Mesenteric fat pad (tissue), 1 donor: Measurements from ENCODE around the gene DNM3. TPM values are rescaled to one million over a fixed set of nuclear protein-coding genes. Genes with fewer than 3 reads are reported as not detected.
"Not testable (repeated sequence)": the region's sequence is repeated elsewhere in the genome, so short reads cannot be mapped to it uniquely, and the experiment has no call there.

Source experiments
- DNase-seq: peaks from one replicate; pipeline ENCODE4 v3.0.0-alpha.2; 2020; ENCODE audit warnings: low spot score
- long read RNA-seq: library from polyadenylated mRNA; unstranded; transcript quantifications from one replicate; pipeline ENCODE4 v2.0.0, GENCODE V29; 2020
- total RNA-seq: library from RNA; stranded (reverse); fragmentation: NEBNext Ultra II Directional; extraction: Animal tissue kit (Norgen Biotek cat#: 25700); gene quantifications from one replicate; pipeline ENCODE4 v1.2.1, GENCODE V29; 2021
- donor health status: DM: yes; HTN: yes; CAD: no.

The DNM3 gene
- 5.1 TPM for total RNA-seq
- long read RNA-seq, partial matches to known transcripts = 3 of 9 reads
- long read RNA-seq, other reads (novel, unspliced or antisense) = 6 of 9 reads

DNA sequence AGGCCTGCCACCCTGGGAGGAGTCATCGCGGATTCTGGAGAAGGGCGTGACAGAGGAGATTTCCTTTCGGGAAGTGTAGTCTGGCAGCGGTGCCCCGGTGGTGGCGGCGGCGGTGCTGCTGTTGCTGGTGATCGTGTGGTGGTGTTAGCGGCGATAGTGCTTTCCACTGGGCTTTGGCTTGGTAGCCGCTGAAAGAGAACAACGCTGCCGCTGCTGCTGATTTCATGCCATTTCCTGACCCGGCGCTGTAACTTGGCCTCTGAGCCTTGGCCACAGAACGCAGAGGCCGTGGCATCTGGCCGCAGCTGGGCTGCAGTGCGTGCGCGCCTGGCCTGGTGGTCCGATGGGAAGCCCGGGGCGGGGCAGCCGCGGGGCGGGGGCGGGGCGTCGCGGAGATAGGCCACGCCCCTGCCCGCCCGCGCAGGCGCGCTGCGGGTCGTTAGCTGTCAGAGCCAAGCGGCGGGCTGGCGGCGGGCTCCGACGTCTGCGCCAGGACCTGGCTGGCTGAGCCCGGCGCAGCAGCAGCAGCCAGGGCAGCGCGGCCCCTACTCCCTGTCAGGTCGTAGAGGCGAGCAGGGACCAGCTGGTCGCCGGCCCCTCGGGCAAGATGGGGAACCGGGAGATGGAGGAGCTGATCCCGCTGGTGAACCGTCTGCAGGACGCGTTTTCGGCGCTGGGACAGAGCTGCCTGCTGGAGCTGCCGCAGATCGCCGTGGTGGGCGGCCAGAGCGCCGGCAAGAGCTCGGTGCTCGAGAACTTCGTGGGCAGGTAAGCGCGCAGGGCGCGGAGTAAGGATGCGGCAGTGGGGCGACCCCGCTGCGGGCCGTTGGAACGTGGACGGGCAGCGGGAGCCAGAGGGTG, at the start of gene DNM3:
Gene DNM3 (plus strand): TSS at position 449 of the 861 bp plus-strand sequence. CDS start 159 bp downstream, at position 608.
- peak; percentile 94 for DNase-seq

DNA sequence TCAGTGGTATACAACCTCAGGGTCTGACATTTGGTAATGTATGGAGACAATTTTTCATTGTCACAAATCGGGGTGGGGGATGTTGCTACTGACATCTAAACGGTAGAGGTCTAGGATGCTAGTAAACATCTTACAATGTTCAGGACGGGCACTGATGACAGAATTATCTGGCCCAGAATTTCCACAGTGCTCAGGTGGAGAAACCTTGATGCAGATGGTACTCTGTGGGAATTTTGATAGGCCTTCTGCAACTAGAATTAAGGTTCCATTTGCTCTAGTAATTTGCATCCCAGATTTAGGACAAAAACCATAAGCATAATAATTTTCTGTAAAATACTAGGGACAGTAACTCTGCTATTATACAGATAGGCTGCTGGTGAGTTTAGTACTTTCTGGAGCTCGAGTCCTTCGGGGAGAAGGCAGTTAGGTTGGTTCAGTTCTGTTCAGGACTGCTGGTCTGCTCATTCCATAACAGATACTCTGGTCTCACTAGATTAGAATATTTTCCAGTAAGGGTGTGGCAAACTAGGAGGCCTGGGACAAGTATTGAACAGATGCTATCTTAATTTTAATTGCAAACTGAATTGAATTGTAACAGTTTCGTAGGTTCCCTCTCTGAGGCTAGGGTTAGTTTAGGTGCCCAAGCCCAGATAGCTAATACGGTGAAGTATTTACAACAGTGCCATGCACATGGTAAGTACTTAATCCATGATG, 48.5 kb upstream of the DNM3 start:
- DNase-seq = no peak

DNA sequence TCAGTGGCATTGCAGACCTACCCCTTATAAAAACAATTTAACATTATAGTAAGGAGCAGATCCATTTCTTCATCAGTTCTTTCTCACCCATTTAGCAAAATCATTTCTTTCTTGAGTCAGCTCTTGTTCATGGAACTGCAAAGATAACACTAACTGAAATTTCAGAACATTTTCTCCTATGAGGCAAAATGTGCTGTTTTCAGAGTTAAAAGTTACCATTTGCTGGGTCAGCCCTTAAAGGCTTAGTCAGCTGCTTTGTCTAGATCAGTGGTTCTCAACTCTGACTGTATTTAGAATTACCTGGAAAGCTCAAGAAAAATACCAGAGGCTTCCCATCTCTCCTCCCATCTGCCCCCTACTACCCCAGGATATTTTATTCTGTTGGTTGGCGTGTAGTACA, 47.7 kb upstream of the DNM3 start:
- no peak for DNase-seq

- DNase-seq = no peak
Measured at GRCh38 chr1:171794085-171794484, 47.2 kb upstream of the DNM3 start.

DNA sequence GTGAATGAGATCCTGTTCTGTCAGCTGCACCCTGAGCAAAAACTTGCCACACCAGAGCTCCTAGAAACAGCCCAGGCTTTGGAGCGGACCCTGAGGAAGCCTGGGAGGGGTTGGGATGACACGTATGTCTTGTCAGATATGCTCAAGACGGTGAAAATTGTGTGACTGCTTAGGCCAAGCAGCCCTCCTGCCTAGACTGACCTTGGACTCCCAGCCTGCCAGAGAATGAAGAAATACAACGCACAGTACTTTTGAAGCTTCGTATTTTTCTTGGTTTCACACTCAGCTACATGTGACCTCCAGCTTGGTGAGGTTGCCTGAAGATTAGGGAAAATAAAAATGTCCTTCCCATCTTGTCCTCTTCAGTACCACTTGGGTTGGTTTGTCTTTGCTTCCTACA, 44.7 kb upstream of the DNM3 start:
- no peak for DNase-seq

- DNase-seq = no peak
Measured at GRCh38 chr1:171798311-171798710, 43.0 kb upstream of the DNM3 start.

- no peak for DNase-seq
Measured at GRCh38 chr1:171798765-171799164, 42.5 kb upstream of the DNM3 start.

- no peak for DNase-seq
Measured at GRCh38 chr1:171799166-171799565, 42.1 kb upstream of the DNM3 start.

DNA sequence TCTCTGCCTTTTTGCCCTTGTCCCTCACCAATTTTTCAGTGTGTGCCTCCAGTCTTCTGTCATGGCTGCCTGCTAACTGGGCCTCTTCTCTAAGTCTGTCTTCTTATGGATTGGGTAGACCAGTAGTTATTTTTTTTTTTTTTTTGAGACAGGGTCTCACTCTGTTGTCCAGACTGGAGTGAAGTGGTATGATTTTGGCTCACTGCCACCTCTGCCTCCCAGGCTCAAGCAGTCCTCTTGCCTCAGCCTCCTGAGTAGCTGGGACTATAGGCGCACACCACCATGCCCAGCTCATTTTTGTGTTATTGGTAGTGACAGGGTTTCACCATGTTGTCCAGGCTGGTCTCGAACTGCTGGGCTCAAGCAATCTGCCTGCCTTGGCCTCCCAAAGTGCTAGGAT, 41.6 kb upstream of the DNM3 start:
- DNase-seq = not testable (repeated sequence)

DNA sequence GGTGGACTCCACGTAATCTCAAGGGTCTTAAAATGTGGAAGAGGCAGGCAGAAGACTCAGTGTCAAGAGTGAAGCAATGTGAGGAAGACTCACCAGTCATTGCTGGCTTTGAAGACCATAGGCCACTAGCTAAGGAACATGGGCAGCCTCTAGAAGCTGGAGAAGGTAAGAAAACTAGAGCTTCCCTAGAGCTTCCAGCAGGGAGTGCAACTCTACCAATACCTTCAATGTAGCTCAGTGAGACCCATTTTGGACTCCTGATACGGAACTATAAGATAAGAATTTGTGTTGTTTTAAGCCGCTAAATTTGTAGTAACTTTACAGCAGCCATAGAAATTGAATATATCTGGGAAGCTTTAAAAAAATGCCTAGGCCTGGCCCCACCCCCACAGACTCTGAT, 41.0 kb upstream of the DNM3 start:
- DNase-seq = no peak

DNA sequence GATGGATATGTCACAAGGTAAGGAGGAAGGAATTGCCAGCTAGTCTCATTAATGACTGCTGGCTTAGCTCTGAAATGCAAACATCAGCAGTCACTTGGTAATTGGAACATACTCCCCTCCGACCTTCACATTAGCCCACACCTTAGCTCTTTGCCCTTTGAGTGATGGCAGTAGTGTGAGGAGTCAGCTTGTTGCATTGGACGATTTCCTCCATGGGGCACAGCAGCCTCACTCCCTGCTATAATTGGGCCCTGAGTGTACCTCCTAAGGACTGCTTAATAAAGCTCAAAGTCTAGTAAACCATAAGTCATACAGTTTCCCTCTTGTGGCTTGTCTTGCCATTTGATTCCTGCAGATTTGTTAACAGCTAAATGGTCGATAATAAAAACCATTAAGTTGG, 40.4 kb upstream of the DNM3 start:
- no peak for DNase-seq

GRCh38 chr1:171801487-171801891, 39.8 kb upstream of the DNM3 start:
- no peak for DNase-seq

DNA sequence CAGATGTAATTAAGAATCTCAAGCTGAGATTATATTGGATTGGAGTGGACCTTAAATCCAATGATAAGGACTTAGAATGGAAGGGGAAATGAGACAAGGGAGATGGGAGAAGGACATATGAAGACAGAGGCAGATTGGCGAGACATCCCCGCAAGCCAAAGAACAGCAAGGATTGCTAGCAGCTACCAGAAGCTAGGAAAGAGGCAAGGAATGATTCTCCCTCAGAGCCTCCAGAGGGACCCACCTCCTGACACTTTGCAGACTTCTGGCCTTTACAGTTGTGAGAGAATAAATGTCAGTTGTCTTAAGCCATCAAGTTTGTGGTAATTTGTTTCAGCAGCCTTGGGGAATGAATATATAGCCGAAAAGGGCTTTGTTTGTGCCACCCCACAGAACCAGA, 39.1 kb upstream of the DNM3 start:
- no peak for DNase-seq

GRCh38 chr1:171803045-171803444, 38.3 kb upstream of the DNM3 start:
- no peak for DNase-seq

DNA sequence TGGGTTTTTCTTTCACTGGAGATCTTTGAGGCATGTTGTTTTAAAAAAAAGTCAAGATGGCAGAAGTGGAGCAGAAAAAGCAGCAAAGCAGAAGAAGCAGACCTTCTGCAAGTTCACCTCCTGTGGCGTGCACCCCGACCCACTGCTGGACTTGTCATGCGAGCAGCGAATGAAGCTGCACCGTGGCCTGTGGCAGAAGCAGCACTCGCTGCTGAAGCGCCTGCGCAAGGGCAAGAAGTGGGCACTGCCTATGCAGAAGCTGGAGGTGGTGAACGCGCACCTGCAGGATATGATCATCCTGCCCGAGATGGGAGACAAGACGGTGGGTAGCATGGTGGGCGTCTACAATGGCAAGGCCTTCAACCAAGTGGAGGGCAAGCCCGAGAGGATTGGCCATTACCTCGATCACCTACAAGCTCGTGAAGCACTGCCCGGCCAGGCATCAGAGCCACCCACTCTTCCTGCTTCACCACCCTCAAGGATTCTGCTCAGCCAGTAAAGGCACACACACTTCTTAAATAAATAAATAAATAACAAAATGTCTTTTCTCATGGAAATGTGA, 37.8 kb upstream of the DNM3 start:
- no peak for DNase-seq

GRCh38 chr1:171805395-171806115, 35.7 kb upstream of the DNM3 start:
- DNase-seq = no peak

DNA sequence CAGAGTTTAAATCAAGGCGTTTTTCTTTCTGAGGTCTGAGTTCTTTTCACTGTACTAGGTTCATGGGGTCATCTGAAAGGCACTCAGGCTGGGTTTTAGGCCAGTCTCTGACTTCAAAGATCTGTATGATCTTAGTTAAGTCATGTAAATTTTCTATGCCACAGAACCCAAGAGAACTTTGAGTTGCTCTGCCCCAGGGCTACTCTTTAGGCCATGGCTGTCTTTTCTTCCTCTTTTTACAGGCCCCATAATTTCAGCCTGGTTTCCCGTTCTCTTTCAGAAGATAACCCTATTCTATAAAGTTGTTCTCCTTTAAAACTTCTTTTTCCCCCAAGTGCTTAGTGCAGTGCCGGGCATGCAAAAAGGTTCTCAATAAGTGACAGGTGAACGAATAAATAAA, 33.7 kb upstream of the DNM3 start:
- no peak for DNase-seq

DNA sequence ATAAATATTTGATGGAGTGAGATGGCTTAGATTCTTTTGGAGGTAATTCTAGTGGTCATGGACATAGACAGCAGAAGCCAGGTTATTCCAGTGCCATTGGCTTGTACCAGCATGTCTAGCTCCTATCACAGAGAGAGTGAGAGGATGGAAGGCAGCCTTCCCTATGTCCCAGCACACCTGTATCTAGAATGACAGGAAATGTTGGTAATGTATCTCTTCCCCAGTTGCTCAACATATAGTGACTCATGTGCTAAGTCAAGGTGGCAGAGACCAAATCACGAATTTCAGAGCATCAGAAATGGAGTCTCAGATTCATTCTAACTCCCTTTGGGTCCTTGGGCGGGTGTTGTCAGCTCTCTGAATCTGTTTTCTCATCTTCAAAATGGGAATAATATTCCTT, 31.5 kb upstream of the DNM3 start:
- no peak for DNase-seq

GRCh38 chr1:171811672-171812071, 29.6 kb upstream of the DNM3 start:
- DNase-seq = no peak

GRCh38 chr1:171814692-171815091, 26.6 kb upstream of the DNM3 start:
- no peak for DNase-seq

- DNase-seq = no peak
Measured at GRCh38 chr1:171816300-171816901, 24.9 kb upstream of the DNM3 start.
